IMR-90 (cell line): ENCODE measurements around the gene IFRD1. TPM values are rescaled to one million over a fixed set of nuclear protein-coding genes. Genes with fewer than 3 reads are reported as not detected.

ENCODE experiments used
- ATAC-seq: fragments of 200-7000 bp; cut with Tn5 transposase; 2 replicates; pipeline ENCODE4 v1.9.1; 2020; ENCODE audit warnings: low read depth, mild to moderate bottlenecking, moderate library complexity
- BruUV-seq: library from RNA; stranded (reverse); fragments of 400-500 nt; replicated peaks from 2 replicates; lab custom pipeline; 2021; lab: Mats Ljungman, UMichigan
- CTCF ChIA-PET: fragments of 300-600 bp; formaldehyde crosslinking; extraction: SDS; loops from one replicate; lab custom pipeline; 2021; ENCODE audit warnings: antibody characterized with exemption; lab: Yijun Ruan, JAX
- POLR2A ChIA-PET: fragments of 300-600 bp; sonication (Branson Sonifier 250); formaldehyde crosslinking; loops from one replicate; lab custom pipeline; 2022; ENCODE audit warnings: antibody characterized with exemption; ENCODE audit not compliant: unreplicated experiment; lab: Charles Lee
- DNase-seq: peaks from one replicate; pipeline ENCODE4 v3.0.0; 2013
- H2AFZ ChIP-seq: replicated peaks from 2 replicates; pipeline ENCODE3; 2013; ENCODE audit warnings: low read length, mild to moderate bottlenecking; ENCODE audit not compliant: poor library complexity
- H2AK5ac ChIP-seq: 2 replicates; pipeline ENCODE4 v1.6.1; 2013; ENCODE audit warnings: low read depth, low read length, inconsistent platforms
- H2AK9ac ChIP-seq: replicated peaks from 2 replicates; pipeline ENCODE3; 2013; ENCODE audit warnings: mild to moderate bottlenecking, low read depth, low read length, moderate library complexity; ENCODE audit not compliant: poor library complexity
- H2BK120ac ChIP-seq: 2 replicates; pipeline ENCODE4 v1.6.1; 2013; ENCODE audit warnings: low read depth, low read length, inconsistent platforms
- H2BK15ac ChIP-seq: 3 replicates; pipeline ENCODE4 v1.6.1; 2013; ENCODE audit warnings: low read depth, low read length, inconsistent platforms
- H2BK20ac ChIP-seq: 2 replicates; pipeline ENCODE4 v1.6.1; 2013; ENCODE audit warnings: low read depth, mild to moderate bottlenecking, inconsistent platforms, low read length, moderate library complexity
- H2BK5ac ChIP-seq: 2 replicates; pipeline ENCODE4 v1.6.1; 2013; ENCODE audit warnings: mild to moderate bottlenecking, low read depth, low read length, inconsistent platforms; ENCODE audit not compliant: poor library complexity, severe bottlenecking
- H3K14ac ChIP-seq: replicated peaks from 2 replicates; pipeline ENCODE4 v1.6.1; 2013; ENCODE audit warnings: low read depth, low read length, inconsistent platforms
- H3K18ac ChIP-seq: 2 replicates; pipeline ENCODE4 v1.6.1; 2013; ENCODE audit warnings: low read depth, low read length, control low read depth
- H3K23ac ChIP-seq: 2 replicates; pipeline ENCODE4 v1.6.1; 2013; ENCODE audit warnings: low read depth, low read length, inconsistent platforms
- H3K27ac ChIP-seq: 2 replicates; pipeline ENCODE4 v1.5.1; 2013; ENCODE audit warnings: mild to moderate bottlenecking, control low read depth, low read length; ENCODE audit not compliant: insufficient read depth
- H3K27me3 ChIP-seq: 2 replicates; pipeline ENCODE4 v1.6.1; 2013; ENCODE audit warnings: low read length; ENCODE audit not compliant: control insufficient read depth, insufficient read depth
- H3K36me3 ChIP-seq: 2 replicates; pipeline ENCODE4 v1.6.1; 2013; ENCODE audit warnings: low read length, mixed read lengths; ENCODE audit not compliant: control insufficient read depth, insufficient read depth
- H3K4ac ChIP-seq: 2 replicates; pipeline ENCODE4 v1.6.1; 2013; ENCODE audit warnings: low read depth, low read length, inconsistent platforms
- H3K4me1 ChIP-seq: 2 replicates; pipeline ENCODE4 v1.6.1; 2013; ENCODE audit warnings: low read length, mixed read lengths; ENCODE audit not compliant: control insufficient read depth, insufficient read depth
- H3K4me2 ChIP-seq: 2 replicates; pipeline ENCODE4 v1.6.1; 2013; ENCODE audit warnings: low read depth, mild to moderate bottlenecking, control low read depth, low read length, moderate library complexity
- H3K4me3 ChIP-seq: 2 replicates; pipeline ENCODE4 v1.5.1; 2013; ENCODE audit warnings: low read depth, mild to moderate bottlenecking, control low read depth, low read length, moderate library complexity; ENCODE audit not compliant: insufficient read depth
- H3K56ac ChIP-seq: 2 replicates; pipeline ENCODE4 v1.6.1; 2013; ENCODE audit warnings: low read length, inconsistent platforms; ENCODE audit not compliant: insufficient read depth; ENCODE audit errors: extremely low read depth
- H3K79me1 ChIP-seq, 2 experiments: 2 replicates each; pipeline ENCODE4 v1.6.1; 2013; ENCODE audit warnings: low read length in 2 of 2, inconsistent platforms in 1 of 2, low read depth in 1 of 2
- H3K9ac ChIP-seq: 2 replicates; pipeline ENCODE4 v1.6.1; 2013; ENCODE audit warnings: low read depth, low read length, control low read depth
- H3K9me1 ChIP-seq: 2 replicates; pipeline ENCODE4 v1.6.1; 2013; ENCODE audit warnings: low read length, inconsistent platforms; ENCODE audit not compliant: insufficient read depth
- H3K9me3 ChIP-seq: 2 replicates; pipeline ENCODE4 v1.6.1; 2013; ENCODE audit warnings: low read length; ENCODE audit not compliant: control insufficient read depth, insufficient read depth
- H4K20me1 ChIP-seq: 2 replicates; pipeline ENCODE4 v1.6.1; 2013; ENCODE audit warnings: low read length, inconsistent platforms; ENCODE audit not compliant: insufficient read depth
- H4K5ac ChIP-seq: 2 replicates; pipeline ENCODE4 v1.6.1; 2013; ENCODE audit warnings: mild to moderate bottlenecking, low read depth, low read length, control low read depth
- H4K8ac ChIP-seq, 2 experiments: 2 replicates each; pipeline ENCODE4 v1.6.1; 2013; ENCODE audit warnings: low read depth in 2 of 2, low read length in 2 of 2, control low read depth in 1 of 2, inconsistent platforms in 1 of 2
- H4K91ac ChIP-seq: 2 replicates; pipeline ENCODE4 v1.6.1; 2013; ENCODE audit warnings: low read depth, low read length, inconsistent platforms; ENCODE audit not compliant: insufficient read depth
- CEBPB ChIP-seq: IDR thresholded peaks from 2 replicates; pipeline ENCODE4 v1.6.1; 2012; ENCODE audit warnings: low read depth, low read length, improper control_type of control experiment
- CHD1 ChIP-seq: IDR thresholded peaks from 2 replicates; pipeline ENCODE4 v1.6.1; 2012; ENCODE audit warnings: low read depth, low read length, improper control_type of control experiment
- CTCF ChIP-seq: conservative IDR thresholded peaks from 2 replicates; pipeline ENCODE4 v1.5.1; 2012; ENCODE audit warnings: mild to moderate bottlenecking, low read depth, low read length, improper control_type of control experiment
- FOS ChIP-seq: fragments of 150-350 bp; IDR thresholded peaks from 2 replicates; pipeline ENCODE4 v1.6.1; 2016; ENCODE audit warnings: low read depth, low read length
- MAFK ChIP-seq: IDR thresholded peaks from 2 replicates; pipeline ENCODE4 v1.6.1; 2012; ENCODE audit warnings: low read depth, low read length, improper control_type of control experiment
- NFE2L2 ChIP-seq: fragments of 150-350 bp; IDR thresholded peaks from 2 replicates; pipeline ENCODE4 v1.6.1; 2016; ENCODE audit warnings: low read depth, mild to moderate bottlenecking, low read length
- POLR2A ChIP-seq: IDR thresholded peaks from 2 replicates; pipeline ENCODE4 v1.6.1; 2012; ENCODE audit warnings: mild to moderate bottlenecking, low read depth, low read length
- RAD21 ChIP-seq: IDR thresholded peaks from 2 replicates; pipeline ENCODE4 v1.6.1; 2012; ENCODE audit warnings: low read length, improper control_type of control experiment
- SMC3 ChIP-seq: fragments of 150-350 bp; IDR thresholded peaks from 2 replicates; pipeline ENCODE4 v1.6.1; 2016; ENCODE audit warnings: low read depth, mild to moderate bottlenecking, antibody characterized with exemption, low read length, moderate library complexity
- USF2 ChIP-seq: fragments of 150-350 bp; IDR thresholded peaks from 2 replicates; pipeline ENCODE4 v1.6.1; 2017; ENCODE audit warnings: mild to moderate bottlenecking, antibody characterized with exemption, low read length, low read depth
- WGBS, 2 experiments: methylation state at CpG; one replicate each; pipeline versions ENCODE4 v1.1.5 to v1.1.7; 2013; ENCODE audit warnings: missing lambda C conversion rate in 2 of 2; ENCODE audit not compliant: insufficient read length in 1 of 2; ENCODE audit errors: extremely low coverage in 2 of 2; 5-methylcytosine and 5-hydroxymethylcytosine counted together
- dilution Hi-C: fragments of 300-500 bp; cut with HindIII; formaldehyde crosslinking; loops from one replicate; pipeline ENCODE4 v1.14.3; 2018; ENCODE audit warnings: low sequenced_read_pairs; ENCODE audit not compliant: unreplicated experiment
- in situ Hi-C: fragments of 300-500 bp; cut with MboI; formaldehyde crosslinking; loops from 3 replicates; pipeline ENCODE4 v1.14.3; 2019; ENCODE audit warnings: low sequenced_read_pairs, inconsistent platforms, mixed read lengths
- intact Hi-C: fragments of 100-400 bp; cut with micrococcal nuclease; formaldehyde crosslinking; loops from 2 replicates; pipeline ENCODE4 v1.10.0; 2022
- polyA plus RNA-seq, 3 experiments: library from polyadenylated mRNA; depleted of rRNA; stranded (reverse); fragments of >200 nt; gene quantifications; 2 replicates each; pipeline ENCODE4 v1.2.3, GENCODE V29; 2012; ENCODE audit warnings: low replicate concordance in 1 of 3
- total RNA-seq: library from RNA; depleted of rRNA; stranded (reverse); fragments of >200 nt; gene quantifications from 2 replicates; pipeline ENCODE4 v1.2.3, GENCODE V29; 2012

The IFRD1 gene
- total and polyA plus RNA-seq, 2 of the 4 experiments (the other 2 are of a cell fraction) = 18.3 to 25.3 TPM

GRCh38 chr7:112495810-112496462 lies 45.7 kb downstream of the IFRD1 start:
- Histone ChIP-seq H3K56ac (no peak overlapping the region), H3K14ac (no peak overlapping the region), H3K36me3 (no peaks in the 10 kb centered on the region), H3K27me3 (no peaks in the 10 kb centered on the region), H3K4me2 (no peak overlapping the region), H4K91ac (no peak overlapping the region), H2AFZ (no peak overlapping the region), H2BK120ac (no peak overlapping the region), H3K79me1 (no peaks in the 10 kb centered on the region), H3K18ac (no peak overlapping the region), H2AK9ac (no peak overlapping the region), H4K5ac (no peak overlapping the region), H3K4me1 (no peaks in the 10 kb centered on the region), H4K8ac (no peak overlapping the region), H2BK15ac (no peak overlapping the region), H3K9me1 (no peaks in the 10 kb centered on the region), H3K9ac (no peak overlapping the region), H3K23ac (no peak overlapping the region), H2BK5ac (no peak overlapping the region), H4K20me1 (no peaks in the 10 kb centered on the region), H2BK20ac (no peak overlapping the region), H3K9me3 (no peaks in the 10 kb centered on the region), H3K27ac (no peak overlapping the region), H2AK5ac (no peak overlapping the region), H3K4me3 (no peak overlapping the region), H3K4ac (no peak overlapping the region)
- ChIA-PET CTCF (interaction anchor here (2.0 kb wide), 1 partner anchor 24 kb away, joined by 4 read pairs; no protein-coding TSS in a partner anchor), POLR2A (no interaction called here)
- 20% methylated on average over 1 of the region's 6 CpGs; no CpG with 5 or more reads in 1 of the 2 experiments for WGBS, 2 experiments
- DNase-seq = peak; percentile 64
- BruUV-seq = no TSS peak
- in situ Hi-C loops = loop anchor here (10.0 kb wide), 1 partner anchor 751 kb away; no protein-coding TSS in a partner anchor
- intact Hi-C loops = loop anchor here (5.0 kb wide), 1 partner anchor 754 kb away; no protein-coding TSS in a partner anchor
- dilution Hi-C loops = no loop called here
- TF ChIP-seq MAFK = 0 out of 2 replicates have a peak, but pooled peaks have one; percentile 23
- TF ChIP-seq SMC3 = peak; percentile 67
- no peak for TF ChIP-seq CHD1
- no peak for TF ChIP-seq USF2
- no peak for TF ChIP-seq FOS
- TF ChIP-seq CTCF = peak; percentile 69
- no peak for TF ChIP-seq POLR2A
- no peak for TF ChIP-seq NFE2L2
- TF ChIP-seq RAD21 = peak; percentile 72
- TF ChIP-seq CEBPB = peak; percentile 58
- peak; percentile 85 for ATAC-seq
